CD4-positive, alpha-beta memory T cell (primary cell): ENCODE measurements around the gene PRDM2. TPM values are rescaled to one million over a fixed set of nuclear protein-coding genes. Genes with fewer than 3 reads are reported as not detected.

Experiments used
- CTCF ChIA-PET: fragments of 350-600 bp; sonication (Branson Sonifier 250); formaldehyde crosslinking; loops from one replicate; lab custom pipeline; 2021; ENCODE audit warnings: inconsistent platforms; ENCODE audit not compliant: partially characterized antibody; lab: Charles Lee
- POLR2A ChIA-PET: fragments of 350-600 bp; sonication (Branson Sonifier 250); formaldehyde crosslinking; loops from one replicate; lab custom pipeline; 2021; ENCODE audit not compliant: partially characterized antibody; lab: Charles Lee
- DNase-seq, 5 donors: peaks; one replicate each; pipeline versions ENCODE4 v3.0.0 to v3.0.0-alpha.2; 2020 to 2022; ENCODE audit warnings: mixed read lengths in 1 of 5
- H3K27ac ChIP-seq: one replicate; pipeline ENCODE4 v1.7.0; 2013; ENCODE audit warnings: low read depth, low read length
- H3K27me3 ChIP-seq: 2 replicates; pipeline ENCODE4 v1.7.0; 2013; ENCODE audit warnings: mild to moderate bottlenecking, low read length, moderate library complexity; ENCODE audit not compliant: insufficient read depth
- H3K36me3 ChIP-seq: 2 replicates; pipeline ENCODE4 v1.7.0; 2013; ENCODE audit warnings: mild to moderate bottlenecking, low read length, moderate library complexity; ENCODE audit not compliant: insufficient read depth
- H3K4me1 ChIP-seq: 2 replicates; pipeline ENCODE4 v1.7.0; 2013; ENCODE audit warnings: mild to moderate bottlenecking, low read length, moderate library complexity; ENCODE audit not compliant: insufficient read depth
- H3K4me3 ChIP-seq, 2 donors: one replicate each; pipeline ENCODE4 v1.7.0; 2013; ENCODE audit warnings: low read length in 2 of 2, mild to moderate bottlenecking in 1 of 2
- H3K9me3 ChIP-seq, 2 donors: one replicate each; pipeline ENCODE4 v1.7.0; 2013; ENCODE audit warnings: low read length in 2 of 2, control low read depth in 1 of 2; ENCODE audit not compliant: control insufficient read depth in 1 of 2
- H3K27ac Mint-ChIP-seq, 7 donors: one replicate each; pipeline ENCODE4 v1.8.0; 2020 to 2021; ENCODE audit warnings: mixed read lengths in 7 of 7, mild to moderate bottlenecking in 6 of 7, inconsistent platforms in 3 of 7, moderate library complexity in 3 of 7
- H3K27me3 Mint-ChIP-seq, 2 donors: one replicate each; pipeline ENCODE4 v1.8.0; 2020 to 2021; ENCODE audit warnings: mixed read lengths in 2 of 2
- H3K36me3 Mint-ChIP-seq, 2 donors: one replicate each; pipeline ENCODE4 v1.8.0; 2020 to 2021; ENCODE audit warnings: mixed read lengths in 2 of 2, inconsistent platforms in 1 of 2, mild to moderate bottlenecking in 1 of 2
- H3K4me1 Mint-ChIP-seq, 4 donors: one replicate each; pipeline ENCODE4 v1.8.0; 2020 to 2021; ENCODE audit warnings: mixed read lengths in 4 of 4, mild to moderate bottlenecking in 1 of 4
- H3K4me3 Mint-ChIP-seq, 8 donors: one replicate each; pipeline ENCODE4 v1.8.0; 2020 to 2021; ENCODE audit warnings: mixed read lengths in 8 of 8, mild to moderate bottlenecking in 7 of 8, moderate library complexity in 6 of 8, inconsistent platforms in 3 of 8
- H3K9me3 Mint-ChIP-seq, 8 donors: one replicate each; pipeline ENCODE4 v1.8.0; 2020 to 2021; ENCODE audit warnings: mixed read lengths in 8 of 8, mild to moderate bottlenecking in 5 of 8, inconsistent platforms in 3 of 8, moderate library complexity in 1 of 8
- intact Hi-C: fragments of 100-400 bp; cut with micrococcal nuclease; formaldehyde crosslinking; loops from one replicate; pipeline ENCODE4 v1.15.1; 2023
- polyA plus RNA-seq, 2 donors: library from polyadenylated mRNA; unstranded; fragments of 300-500 nt; fragmentation: Illumina TruSeq; gene quantifications; one replicate each; pipeline ENCODE4 v1.2.3, GENCODE V29; 2021
- total RNA-seq, 2 experiments: library from RNA; stranded (reverse); gene quantifications; one replicate each; pipeline ENCODE4 v1.2.3, GENCODE V29; 2021

Gene PRDM2
- total and polyA plus RNA-seq, 4 experiments from 2014 or later, result 6.7 to 118 (median 68.3) TPM

- CTCF ChIA-PET, result interaction anchor here (1.9 kb wide), 1 partner anchor 26 kb away, joined by 7 read pairs; no protein-coding TSS in a partner anchor
- no peak for DNase-seq
- Histone ChIP-seq H3K4me1 (peaks cover 39% of the 10 kb centered on the region), H3K27me3 (no peaks in the 10 kb centered on the region), H3K27ac (peak overlapping the region; percentile 92), H3K4me3 (peak overlapping the region; percentile 87 to 90), H3K9me3 (no peaks in the 10 kb centered on the region), H3K36me3 (no peaks in the 10 kb centered on the region)
- Mint-ChIP-seq H3K9me3 (peaks cover 0 to 4% (median 0%) of the 10 kb centered on the region in 8 donors), H3K36me3 (peaks cover 0 to 19% of the 10 kb centered on the region in 2 donors), H3K27me3 (peaks cover 0 to 4% of the 10 kb centered on the region in 2 donors), H3K4me3 (peak overlapping the region; percentile 75 to 94 (median 90)), H3K27ac (peak overlapping the region; percentile 86 to 98 (median 91)), H3K4me1 (peaks cover 36 to 55% (median 39%) of the 10 kb centered on the region in 4 donors)
- intact Hi-C loops, result no loop called here
- POLR2A ChIA-PET, result interaction anchor here (0.7 to 6.9 kb wide), 7 partner anchors 12 to 50 kb away, joined by 4 to 61 read pairs (median 4); no protein-coding TSS in a partner anchor
These were observed 478 bp upstream of the PRDM2 start for GRCh38 chr1:13699510-13699909.

GRCh38 chr1:13700521-13701270 is 708 bp downstream of the PRDM2 start:
- H3K36me3 ChIP-seq, result no peaks in the 10 kb centered on the region
- Mint-ChIP-seq H3K36me3 (peaks cover 0 to 21% of the 10 kb centered on the region in 2 donors), H3K27me3 (no peaks in the 10 kb centered on the region), H3K9me3 (peaks cover 0 to 4% (median 0%) of the 10 kb centered on the region in 8 donors), H3K4me3 (peak overlapping the region; percentile 95 to 99 (median 98)), H3K4me1 (peaks cover 40 to 66% (median 47%) of the 10 kb centered on the region in 4 donors), H3K27ac (peak overlapping the region; percentile 98 to 100 (median 100))
- peaks cover 44% of the 10 kb centered on the region for H3K4me1 ChIP-seq
- intact Hi-C loops, result loop anchor here (1.0 kb wide), 2 partner anchors 31 to 49 kb away; no protein-coding TSS in a partner anchor
- peak overlapping the region; percentile 40 to 69 for H3K4me3 ChIP-seq
- H3K27ac ChIP-seq, result peak overlapping the region; percentile 92
- ChIA-PET POLR2A (interaction anchor here (0.7 to 6.9 kb wide), 12 partner anchors 12 to 58 kb away, joined by 3 to 61 read pairs (median 5); no protein-coding TSS in a partner anchor), CTCF (interaction anchor here (0.7 to 1.5 kb wide), 6 partner anchors 25 to 56 kb away, joined by 3 to 4 read pairs (median 3); no protein-coding TSS in a partner anchor)
- DNase-seq, result peak; percentile 55 to 68 (median 65)
- no peaks in the 10 kb centered on the region for H3K27me3 ChIP-seq
- no peaks in the 10 kb centered on the region for H3K9me3 ChIP-seq

GRCh38 chr1:13701271-13701640 is 1.3 kb downstream of the PRDM2 start:
- ChIA-PET POLR2A (interaction anchor here (0.7 to 6.9 kb wide), 12 partner anchors 12 to 58 kb away, joined by 3 to 61 read pairs (median 5); no protein-coding TSS in a partner anchor), CTCF (interaction anchor here (0.8 to 1.5 kb wide), 5 partner anchors 24 to 56 kb away, joined by 3 to 4 read pairs (median 3); no protein-coding TSS in a partner anchor)
- H3K9me3 Mint-ChIP-seq, result peaks cover 0 to 4% (median 0%) of the 10 kb centered on the region in 8 donors
- H3K27me3 ChIP-seq, result no peaks in the 10 kb centered on the region
- H3K36me3 ChIP-seq, result no peaks in the 10 kb centered on the region
- intact Hi-C loops, result loop anchor here (1.0 kb wide), 1 partner anchor 48 kb away; no protein-coding TSS in a partner anchor
- peaks cover 44% of the 10 kb centered on the region for H3K4me1 ChIP-seq
- DNase-seq, result peak in 4 of 5 donors; percentile 15 to 35 (median 27)
- peaks cover 45 to 71% (median 52%) of the 10 kb centered on the region in 4 donors for H3K4me1 Mint-ChIP-seq
- no peaks in the 10 kb centered on the region for H3K27me3 Mint-ChIP-seq
- H3K36me3 Mint-ChIP-seq, result peaks cover 3 to 21% of the 10 kb centered on the region in 2 donors
- H3K4me3 Mint-ChIP-seq, result peak overlapping the region; percentile 95 to 99 (median 98)
- no peaks in the 10 kb centered on the region for H3K9me3 ChIP-seq
- peak overlapping the region; percentile 40 to 69 for H3K4me3 ChIP-seq
- peak overlapping the region; percentile 92 for H3K27ac ChIP-seq
- peak overlapping the region; percentile 98 to 100 (median 100) for H3K27ac Mint-ChIP-seq

GRCh38 chr1:13702425-13703127 is 2.6 kb downstream of the PRDM2 start:
- peaks cover 44% of the 10 kb centered on the region for H3K4me1 ChIP-seq
- intact Hi-C loops, result no loop called here
- H3K27me3 ChIP-seq, result no peaks in the 10 kb centered on the region
- H3K27ac ChIP-seq, result peak overlapping the region; percentile 92
- Mint-ChIP-seq H3K36me3 (peaks cover 4 to 21% of the 10 kb centered on the region in 2 donors), H3K9me3 (peaks cover 0 to 4% (median 0%) of the 10 kb centered on the region in 8 donors), H3K27ac (peak overlapping the region; percentile 98 to 100 (median 100)), H3K27me3 (no peaks in the 10 kb centered on the region), H3K4me3 (peak overlapping the region; percentile 66 to 97 (median 82)), H3K4me1 (peaks cover 47 to 75% (median 57%) of the 10 kb centered on the region in 4 donors)
- peak overlapping the region in 1 of 2 donors; percentile 0 for H3K4me3 ChIP-seq
- peak; percentile 72 to 96 (median 82) for DNase-seq
- CTCF ChIA-PET, result interaction anchor here (0.8 to 4.0 kb wide), 2 partner anchors 23 to 111 kb away, joined by 3 to 21 read pairs; no protein-coding TSS in a partner anchor
- H3K9me3 ChIP-seq, result no peaks in the 10 kb centered on the region
- no peaks in the 10 kb centered on the region for H3K36me3 ChIP-seq
- POLR2A ChIA-PET, result interaction anchor here (0.9 to 6.9 kb wide), 7 partner anchors 10 to 57 kb away, joined by 3 to 61 read pairs (median 9); no protein-coding TSS in a partner anchor

GRCh38 chr1:13703128-13703513 is 3.1 kb downstream of the PRDM2 start:
- no peaks in the 10 kb centered on the region for H3K9me3 ChIP-seq
- no peaks in the 10 kb centered on the region for H3K27me3 ChIP-seq
- H3K27ac ChIP-seq, result peak overlapping the region; percentile 92
- H3K4me1 ChIP-seq, result peaks cover 44% of the 10 kb centered on the region
- H3K4me3 ChIP-seq, result no peak overlapping the region
- peak overlapping the region in 7 of 8 donors; percentile 13 to 97 (median 76) for H3K4me3 Mint-ChIP-seq
- POLR2A ChIA-PET, result interaction anchor here (0.9 to 6.9 kb wide), 6 partner anchors 10 to 46 kb away, joined by 3 to 61 read pairs (median 16); no protein-coding TSS in a partner anchor
- H3K36me3 ChIP-seq, result no peaks in the 10 kb centered on the region
- H3K36me3 Mint-ChIP-seq, result peaks cover 4 to 21% of the 10 kb centered on the region in 2 donors
- H3K4me1 Mint-ChIP-seq, result peaks cover 47 to 73% (median 59%) of the 10 kb centered on the region in 4 donors
- CTCF ChIA-PET, result interaction anchor here (0.8 to 4.0 kb wide), 2 partner anchors 22 to 110 kb away, joined by 3 to 21 read pairs; no protein-coding TSS in a partner anchor
- intact Hi-C loops, result no loop called here
- H3K27me3 Mint-ChIP-seq, result no peaks in the 10 kb centered on the region
- H3K27ac Mint-ChIP-seq, result peak overlapping the region; percentile 98 to 100 (median 100)
- peaks cover 0 to 4% (median 0%) of the 10 kb centered on the region in 8 donors for H3K9me3 Mint-ChIP-seq
- no peak for DNase-seq
